NCI-H2107 (cell line): ENCODE data around the gene PHLDA2.

ENCODE experiments used
- DNase-seq: peaks from one replicate; lab custom pipeline; 2025; lab: John Stamatoyannopoulos, UW

Gene PHLDA2, protein sequence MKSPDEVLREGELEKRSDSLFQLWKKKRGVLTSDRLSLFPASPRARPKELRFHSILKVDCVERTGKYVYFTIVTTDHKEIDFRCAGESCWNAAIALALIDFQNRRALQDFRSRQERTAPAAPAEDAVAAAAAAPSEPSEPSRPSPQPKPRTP

DNA sequence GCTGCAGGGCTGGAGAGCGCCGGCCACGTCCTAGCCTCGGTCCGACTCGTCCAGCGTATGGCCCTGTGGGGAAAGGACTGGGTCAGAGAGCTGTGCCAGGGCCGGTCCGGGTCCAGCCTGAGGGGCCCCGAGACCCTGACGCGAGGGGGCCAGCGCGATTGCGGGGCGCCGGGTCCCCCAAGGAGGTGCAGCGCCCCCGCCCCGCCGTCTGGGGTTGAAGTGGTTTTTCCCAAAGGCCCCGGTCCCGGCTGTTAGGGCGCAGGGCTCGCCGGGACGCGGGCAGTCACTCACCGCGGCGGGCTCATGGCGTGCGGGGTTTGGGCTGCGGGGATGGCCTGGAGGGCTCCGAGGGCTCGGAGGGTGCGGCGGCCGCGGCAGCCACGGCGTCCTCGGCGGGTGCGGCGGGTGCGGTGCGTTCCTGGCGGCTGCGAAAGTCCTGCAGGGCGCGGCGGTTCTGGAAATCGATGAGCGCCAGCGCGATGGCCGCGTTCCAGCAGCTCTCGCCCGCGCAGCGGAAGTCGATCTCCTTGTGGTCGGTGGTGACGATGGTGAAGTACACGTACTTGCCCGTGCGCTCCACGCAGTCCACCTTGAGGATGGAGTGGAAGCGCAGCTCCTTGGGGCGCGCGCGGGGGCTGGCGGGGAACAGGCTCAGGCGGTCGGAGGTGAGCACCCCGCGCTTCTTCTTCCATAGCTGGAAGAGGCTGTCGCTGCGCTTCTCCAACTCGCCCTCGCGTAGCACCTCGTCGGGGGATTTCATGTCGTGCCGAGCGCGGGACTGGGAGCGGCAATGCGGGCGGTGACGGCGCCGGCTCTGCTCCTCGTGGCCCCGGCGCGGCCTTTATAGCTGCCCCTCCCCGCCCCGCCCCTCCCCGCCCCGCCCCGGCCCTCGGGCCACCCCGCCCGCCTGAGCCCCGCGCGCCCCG is at the start of gene PHLDA2:
PHLDA2 (minus strand) TSS at position 816 of the 926 bp plus-strand sequence; CDS start at position 760, 56 bp downstream.
- DNase-seq, result no peak

DNA sequence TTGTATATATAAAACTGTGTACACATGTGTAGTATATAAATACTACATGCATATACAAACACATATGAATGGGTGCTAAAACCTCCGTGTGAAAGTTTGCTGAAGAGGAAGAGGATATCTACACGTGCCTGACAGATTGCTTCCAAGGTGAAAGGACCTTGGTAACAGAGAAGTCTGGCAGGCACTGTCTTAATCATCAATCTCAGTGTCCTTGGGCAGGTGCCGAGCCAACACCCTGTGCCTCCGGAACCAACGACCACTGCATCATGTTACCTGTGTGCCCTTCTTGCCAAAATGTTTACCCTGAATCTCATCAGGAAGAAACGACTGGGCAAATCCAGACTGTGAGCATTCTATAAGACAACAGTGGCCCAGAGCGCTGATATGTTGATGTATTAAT is 47.9 kb upstream of the PHLDA2 start:
- DNase-seq, result no peak

DNA sequence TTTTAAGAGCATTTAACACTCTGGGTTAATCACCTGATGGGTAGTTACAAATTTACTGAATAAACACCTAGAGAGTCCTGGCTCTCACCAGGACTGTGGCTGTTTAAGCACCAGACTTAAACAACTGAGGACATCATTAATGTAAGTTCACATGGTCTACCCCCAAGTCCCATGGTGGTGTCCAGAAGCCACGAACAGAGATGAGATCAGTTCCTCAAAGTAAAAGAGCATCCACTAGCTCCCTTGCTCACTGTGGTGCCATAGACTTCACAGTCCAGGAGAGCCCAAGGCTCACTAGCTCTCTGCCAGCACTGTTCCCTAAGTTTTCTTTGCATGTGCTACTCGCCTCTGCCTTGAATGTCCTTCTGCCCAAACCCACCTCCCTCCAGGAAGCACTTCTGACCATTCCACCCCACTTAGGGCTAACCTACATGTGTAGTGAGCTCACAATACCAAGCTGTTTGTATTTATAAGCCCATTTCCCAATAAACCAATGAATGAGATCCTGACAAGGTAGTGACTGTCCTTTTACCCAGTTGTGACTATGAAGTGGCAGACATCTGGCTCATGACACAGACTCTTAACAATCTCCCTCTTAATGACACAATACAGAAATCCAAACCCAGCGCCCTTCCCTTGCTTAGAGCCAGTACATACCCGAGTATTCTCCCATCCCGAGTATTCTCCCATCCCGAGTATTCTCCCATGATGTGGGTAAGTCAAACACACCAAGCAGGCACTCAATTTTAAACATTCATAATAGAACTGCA is 47.3 kb upstream of the PHLDA2 start:
- no peak for DNase-seq

DNA sequence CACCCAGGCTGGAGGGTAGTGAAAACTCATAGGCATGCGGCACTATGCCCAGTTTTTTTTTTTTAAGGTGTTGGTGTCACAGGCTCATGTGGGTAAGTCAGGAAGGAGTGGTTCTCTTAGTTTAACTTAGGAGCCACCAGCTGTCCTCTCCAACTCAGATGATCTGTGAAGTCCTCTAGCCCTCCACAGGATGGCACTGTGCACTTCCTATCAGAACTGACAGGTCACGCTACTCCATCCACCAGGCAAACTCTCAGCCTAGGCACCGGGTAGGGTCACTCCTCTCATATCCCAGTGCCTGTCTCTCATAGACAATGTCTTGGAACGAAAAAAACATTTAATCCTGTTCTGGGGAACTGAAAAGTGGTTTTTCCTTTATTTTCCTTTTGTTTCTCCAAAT is 46.4 kb upstream of the PHLDA2 start:
- no peak for DNase-seq

DNA sequence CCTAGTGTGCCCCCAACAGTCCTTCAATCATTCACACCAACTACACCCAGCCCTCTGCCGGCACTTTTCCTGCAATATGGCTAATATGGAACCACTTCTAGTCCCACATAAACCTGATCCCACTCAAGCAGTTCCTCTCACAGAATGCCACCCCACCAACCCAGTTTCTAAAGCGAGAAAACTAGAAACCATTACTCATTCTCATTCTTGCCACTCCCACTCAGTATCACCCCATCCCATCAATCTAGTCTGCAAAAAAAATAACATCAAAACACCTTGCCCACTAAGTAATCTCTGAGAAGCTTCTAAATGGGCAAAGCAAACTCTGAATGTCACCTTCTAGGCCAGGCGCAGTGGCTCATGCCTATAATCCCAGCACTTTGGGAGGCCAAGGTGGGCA is 45.1 kb upstream of the PHLDA2 start:
- DNase-seq, result no peak

DNA sequence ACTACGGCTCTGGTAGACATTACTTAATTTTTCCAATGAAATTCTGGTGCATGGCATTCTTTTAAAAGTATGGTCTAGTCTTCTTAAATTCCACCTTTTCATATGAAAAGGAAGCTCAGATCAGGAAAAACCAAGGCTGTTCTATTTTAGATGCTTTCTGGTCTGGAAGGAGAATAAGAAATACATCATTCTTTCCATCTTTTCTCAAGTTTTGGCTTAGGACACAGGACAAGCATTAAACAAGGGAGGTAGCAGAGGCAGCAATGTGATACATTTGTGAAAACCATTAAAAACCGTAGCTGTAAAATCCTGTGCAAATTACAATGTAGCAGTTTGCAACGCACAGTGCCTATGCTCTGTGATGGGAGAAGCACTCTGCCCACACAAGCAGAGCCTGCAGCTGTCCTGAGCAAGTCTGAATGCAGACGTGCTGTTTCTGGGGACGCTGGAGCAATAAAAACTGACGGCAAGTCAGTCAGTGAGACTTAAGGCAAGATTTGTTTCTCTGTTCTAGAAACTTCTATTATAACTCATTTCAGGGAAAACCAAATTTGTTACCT is 39.2 kb upstream of the PHLDA2 start:
- no peak for DNase-seq

DNA sequence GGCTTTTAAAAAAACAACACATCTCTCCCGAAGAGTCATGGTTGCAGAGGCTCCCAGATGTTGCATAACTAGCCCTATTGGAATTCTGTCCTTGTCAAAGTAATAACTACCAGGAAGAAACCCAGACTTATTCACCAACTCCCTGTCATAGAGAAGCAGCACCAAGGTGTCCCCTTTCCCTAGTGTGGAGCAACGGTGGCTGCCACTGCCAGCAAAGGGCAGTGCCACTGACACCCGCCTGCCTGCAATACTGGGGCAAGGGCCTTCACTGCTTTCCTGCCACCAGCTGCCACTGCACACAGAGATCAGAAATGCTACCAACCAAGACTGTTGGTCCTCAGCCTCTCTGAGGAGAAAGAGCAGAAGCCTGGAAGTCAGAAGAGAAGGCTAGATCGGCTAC is 35.6 kb upstream of the PHLDA2 start:
- DNase-seq, result no peak

DNA sequence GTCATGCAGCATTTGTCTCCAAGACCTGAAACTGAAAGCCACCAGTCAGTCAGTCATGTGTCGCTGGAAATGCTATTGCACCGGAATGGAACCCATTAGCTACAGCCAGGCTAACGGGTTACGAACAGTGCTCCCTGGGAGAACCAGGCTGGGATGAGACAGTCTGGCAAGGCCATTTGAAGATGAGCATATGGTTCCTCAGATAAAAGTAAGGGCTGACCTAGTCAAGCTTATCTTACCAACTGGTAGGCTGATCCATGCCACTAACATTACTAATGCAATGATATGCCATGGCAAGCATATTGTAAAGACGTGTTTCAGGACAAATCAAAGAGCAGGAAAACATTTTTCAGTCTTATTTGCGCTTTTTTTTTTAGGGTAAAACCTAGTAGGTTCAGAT is 34.5 kb upstream of the PHLDA2 start:
- DNase-seq, result no peak

DNA sequence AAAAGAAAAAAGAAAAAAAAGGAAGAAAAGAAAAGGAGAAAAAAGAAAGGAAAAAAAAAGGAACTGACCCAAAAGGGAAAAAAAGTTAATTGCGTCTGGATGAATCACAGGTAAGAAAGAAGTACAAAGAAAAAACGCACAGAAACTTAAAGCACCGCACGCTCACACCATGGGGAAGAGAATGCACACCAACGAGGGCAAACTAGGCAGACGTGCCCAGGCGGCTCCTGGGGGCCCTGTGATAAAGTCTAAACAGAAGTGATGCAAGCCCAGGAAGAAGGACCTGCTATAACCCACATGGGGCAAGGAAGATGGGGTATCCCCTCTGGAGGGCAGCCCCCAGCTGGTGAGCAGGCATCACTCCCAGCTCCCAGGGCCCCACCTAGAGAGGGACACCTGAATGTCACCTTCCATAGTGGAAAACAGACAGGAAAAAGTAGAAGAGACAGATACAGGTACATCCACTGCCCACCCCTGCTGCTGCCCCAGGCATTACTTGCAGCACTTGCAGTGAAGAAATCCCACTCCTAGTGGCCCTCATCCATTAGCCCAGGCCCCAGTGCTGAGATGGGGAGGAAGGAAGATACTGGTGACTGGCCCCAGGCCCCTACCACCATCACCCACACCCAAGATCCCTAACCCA is 34.0 kb upstream of the PHLDA2 start:
- no peak for DNase-seq

DNA sequence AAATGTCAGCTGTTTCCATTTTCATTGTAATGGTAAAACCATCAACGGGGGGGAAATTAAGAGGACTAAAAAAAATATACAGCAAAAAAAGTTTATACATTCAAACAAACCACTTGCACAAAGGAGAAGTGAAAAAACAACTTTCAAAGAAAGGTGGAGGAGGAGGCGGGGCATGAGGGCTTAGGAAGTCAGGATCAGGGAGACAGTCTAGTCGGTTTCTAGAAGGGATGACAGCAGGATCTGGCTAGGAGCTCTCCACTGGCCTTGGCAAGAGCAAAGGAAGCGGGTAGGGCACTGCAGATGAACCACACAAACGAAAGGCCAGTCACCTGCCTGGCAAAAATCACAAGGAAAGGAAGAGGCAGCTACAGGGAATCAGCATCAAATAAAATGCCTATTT is 31.9 kb upstream of the PHLDA2 start:
- DNase-seq, result no peak

DNA sequence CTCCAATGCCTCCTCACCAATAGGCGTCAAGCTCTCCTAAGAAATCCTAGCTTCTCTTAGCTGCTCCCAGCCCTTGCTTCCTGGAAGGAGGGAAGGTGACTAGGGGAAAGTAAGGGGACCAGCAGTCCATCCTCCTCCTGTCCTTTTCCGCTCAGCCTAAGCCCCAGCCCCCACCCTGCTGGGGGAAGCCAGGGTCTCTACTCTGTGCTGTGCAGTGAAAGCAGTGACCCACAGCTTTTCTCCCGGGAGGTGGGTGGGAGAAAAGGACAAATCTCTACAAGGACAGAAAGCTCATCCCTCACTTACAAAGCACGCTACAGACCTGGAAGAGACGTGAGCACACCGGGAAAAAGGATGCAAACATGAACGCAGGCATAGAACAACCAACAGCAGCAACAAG is 30.9 kb upstream of the PHLDA2 start:
- no peak for DNase-seq

DNA sequence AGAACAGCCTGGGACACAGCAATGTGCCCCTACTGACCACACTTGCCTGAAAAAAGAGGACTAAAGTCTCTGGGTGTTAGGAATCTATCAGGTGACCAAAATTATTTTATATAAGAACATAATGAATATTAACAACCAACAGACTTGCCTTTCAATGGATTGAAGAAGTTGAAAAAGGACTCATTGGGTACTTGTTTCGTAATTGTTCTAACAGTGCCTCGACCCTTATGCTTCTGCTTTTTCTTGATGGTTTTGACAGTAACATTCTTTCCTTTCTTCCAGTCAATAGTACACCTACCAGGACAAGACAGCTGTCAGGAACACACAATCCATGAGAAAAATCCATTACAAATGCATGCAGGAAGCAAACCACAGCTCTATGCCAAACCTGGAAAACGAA is 29.0 kb upstream of the PHLDA2 start:
- DNase-seq, result no peak

DNA sequence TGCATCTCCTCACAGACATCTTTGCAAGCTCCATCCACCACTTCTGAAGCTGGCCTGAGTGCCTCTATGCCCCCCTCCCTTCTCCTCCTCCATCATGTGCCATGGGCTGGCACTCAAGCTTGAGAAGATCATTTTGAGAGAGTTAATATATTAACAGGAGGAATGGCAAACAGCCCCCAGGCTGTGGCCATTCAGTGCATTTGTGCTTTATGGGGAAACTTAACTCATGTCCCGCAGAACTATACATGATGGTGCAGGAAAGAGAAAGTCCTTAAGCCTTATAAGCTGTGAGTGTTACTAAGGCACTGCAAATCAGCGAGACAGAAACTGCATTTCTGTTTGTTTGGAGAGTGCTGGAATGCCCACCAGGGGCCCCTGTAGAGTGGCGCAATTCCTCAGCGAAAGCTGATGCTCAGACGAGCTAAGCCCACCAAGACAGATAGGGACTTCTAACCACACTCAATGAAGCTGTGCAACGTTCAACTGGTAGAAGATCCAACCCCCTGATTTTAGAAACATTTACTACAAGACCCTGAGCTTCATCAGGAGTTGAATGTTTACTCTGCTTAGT is 26.8 kb upstream of the PHLDA2 start:
- DNase-seq, result no peak

DNA sequence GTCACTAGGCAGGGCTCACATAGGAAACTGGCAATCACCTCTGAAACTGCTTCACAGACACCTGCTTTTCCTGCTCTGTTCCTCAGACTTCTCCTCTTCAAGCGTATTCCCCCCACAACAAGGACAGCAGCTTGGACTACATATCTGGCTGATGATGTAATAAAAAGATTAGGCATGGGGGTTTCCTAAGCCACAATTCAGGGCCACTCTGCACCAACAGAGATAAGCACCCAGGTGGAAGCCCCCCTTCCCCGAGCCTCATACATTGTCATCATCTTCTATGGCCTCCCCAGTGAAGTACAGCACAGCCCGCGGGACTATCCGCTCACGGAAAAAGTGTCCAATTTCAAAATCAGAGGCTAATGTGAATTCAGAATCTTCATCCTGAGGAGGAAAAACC is 25.0 kb upstream of the PHLDA2 start:
- no peak for DNase-seq

DNA sequence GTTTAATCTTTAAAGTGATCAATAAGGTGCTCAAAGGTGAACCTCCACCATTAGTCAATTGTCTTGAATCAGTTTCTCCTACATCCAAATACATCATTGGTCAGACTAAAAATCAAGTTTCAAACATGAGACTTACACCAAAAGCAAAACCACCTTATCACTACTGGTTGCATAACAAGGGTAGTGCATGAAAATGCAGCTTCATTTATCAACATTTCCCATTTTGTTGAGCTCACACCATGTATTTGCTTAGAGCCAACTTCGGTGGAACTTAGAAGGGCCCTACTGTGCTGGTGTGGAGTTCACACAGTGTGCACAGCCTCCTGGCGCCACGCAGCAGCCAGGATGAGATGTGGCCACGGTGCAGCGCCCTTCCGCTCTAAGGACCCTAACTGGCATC is 23.1 kb upstream of the PHLDA2 start:
- DNase-seq, result no peak

DNA sequence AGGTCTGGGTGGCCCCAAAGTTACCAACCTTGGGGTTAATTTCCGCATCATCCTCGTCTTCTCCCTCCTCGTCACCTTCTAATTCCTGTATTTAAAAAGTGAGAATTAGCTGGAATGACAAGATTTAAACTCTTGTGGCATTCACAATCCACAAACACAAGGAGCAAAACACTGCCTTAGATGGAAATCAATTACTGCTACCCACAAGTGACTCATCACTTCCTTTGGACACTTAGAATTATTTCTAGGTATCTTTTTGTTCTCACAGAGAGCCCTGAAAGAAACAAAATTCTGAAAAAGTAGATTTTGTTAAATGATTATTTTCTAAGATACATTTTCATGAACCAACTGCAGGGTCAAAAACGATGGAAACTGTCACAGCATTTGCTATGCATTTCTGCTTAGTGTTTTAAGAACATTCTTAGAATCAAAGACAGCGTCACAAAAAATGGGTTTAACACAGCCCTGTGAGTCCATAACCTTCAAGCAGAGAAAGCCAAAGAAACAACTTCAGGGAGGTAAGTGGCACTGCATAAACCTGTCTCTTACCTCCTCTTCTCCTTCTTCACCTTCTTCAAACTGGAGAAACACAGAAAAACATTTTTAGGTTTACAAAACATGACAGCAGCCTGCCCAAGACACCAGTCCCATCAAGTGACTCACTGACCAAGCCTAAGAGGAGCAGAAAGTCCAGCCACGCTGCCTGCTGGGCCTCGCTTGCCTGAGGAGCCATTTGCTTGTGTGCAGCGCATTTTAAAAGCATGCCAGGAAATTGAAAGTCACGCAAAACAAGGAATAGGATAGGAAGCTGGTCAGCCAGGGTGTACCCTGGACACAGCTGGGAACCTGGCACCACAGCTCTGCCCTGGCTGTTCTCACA is 22.3 kb upstream of the PHLDA2 start:
- DNase-seq, result no peak

DNA sequence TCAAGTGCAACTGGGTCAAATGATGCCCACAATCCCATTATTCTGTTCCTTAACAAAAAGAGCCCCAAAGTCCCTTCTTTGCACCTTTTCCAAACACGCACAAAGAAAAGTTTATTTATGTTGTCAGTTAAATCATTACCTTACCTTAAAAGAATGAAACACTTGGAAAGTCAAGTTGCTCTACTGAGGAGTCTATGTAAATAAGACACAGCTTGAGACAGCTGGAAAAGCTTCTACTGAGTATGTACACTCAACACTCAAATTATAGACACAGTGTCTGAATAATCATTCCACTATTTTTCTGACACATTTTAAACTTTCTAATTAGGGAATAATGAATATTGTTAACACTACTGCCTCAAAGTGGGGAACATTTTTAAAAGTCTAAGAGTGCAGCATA is 21.6 kb upstream of the PHLDA2 start:
- no peak for DNase-seq

DNA sequence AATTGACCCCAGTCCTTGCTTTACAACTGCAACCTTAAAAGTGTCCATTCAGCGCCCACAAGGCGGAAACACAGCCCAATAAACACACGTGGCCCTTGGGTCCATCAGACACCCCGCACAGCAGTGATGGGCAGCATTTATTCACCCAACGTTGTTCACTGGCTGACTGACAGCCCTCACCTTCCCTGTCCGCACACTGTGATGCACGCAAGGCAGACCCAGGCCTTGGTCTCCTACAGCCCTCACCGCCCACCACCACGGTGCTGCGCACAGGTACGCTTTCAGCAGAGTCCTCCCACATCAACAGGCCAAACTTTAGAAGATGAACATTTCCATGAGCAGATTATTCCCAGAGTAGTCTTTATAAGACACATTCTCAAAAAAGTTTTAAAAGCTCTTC is 20.7 kb upstream of the PHLDA2 start:
- DNase-seq, result no peak

DNA sequence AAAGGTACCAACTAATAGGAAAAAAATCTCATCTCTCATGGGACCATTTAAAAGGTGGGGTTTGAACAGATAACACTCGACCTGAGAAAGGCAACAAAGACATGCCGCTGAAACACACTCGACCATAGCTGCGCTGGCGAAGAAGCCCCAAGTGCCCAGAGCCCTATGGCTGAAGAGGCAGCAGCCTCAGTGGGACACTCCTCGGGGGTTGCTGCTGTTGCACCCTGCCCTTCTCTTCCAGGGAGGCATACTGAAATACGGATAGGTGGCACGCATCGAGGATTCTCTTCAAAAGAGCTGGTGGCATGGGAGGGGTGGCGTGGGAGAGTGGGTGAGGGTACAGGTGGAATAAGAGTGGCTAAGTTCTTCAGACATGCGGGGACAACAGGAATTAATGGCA is 18.5 kb upstream of the PHLDA2 start:
- no peak for DNase-seq

DNA sequence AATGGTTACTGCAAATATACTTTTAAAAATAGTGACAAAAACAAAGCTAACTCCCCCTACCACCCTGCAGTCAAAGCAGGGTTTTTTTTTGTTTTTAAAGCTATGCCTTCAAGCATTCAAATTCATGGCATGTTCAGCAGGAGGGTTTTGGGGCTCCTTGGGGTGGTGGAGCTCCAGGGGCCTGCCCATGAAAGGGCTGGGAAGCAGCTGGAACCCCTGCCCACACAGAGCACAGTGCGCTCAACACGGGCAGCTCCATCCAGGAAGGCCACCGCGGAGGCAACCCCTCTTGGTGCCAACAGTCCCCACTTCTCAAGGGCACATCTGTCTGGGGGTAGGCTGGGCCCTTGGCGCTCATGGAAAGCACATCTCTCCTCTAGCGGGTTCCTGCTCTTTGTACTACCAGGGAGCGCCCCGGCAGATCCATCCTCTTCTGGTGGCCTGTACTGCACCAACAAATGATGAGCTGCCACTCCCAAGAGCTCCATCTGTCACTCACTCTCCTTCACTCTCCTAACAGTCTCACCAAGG is 16.6 kb upstream of the PHLDA2 start:
- no peak for DNase-seq
